HepG2 (cell line): ENCODE data around the gene NUTF2. TPM values are rescaled to one million over a fixed set of nuclear protein-coding genes. Genes with fewer than 3 reads are reported as not detected.
A peak's percentile ranks its signal among the peaks of the same experiment; 100 is the strongest.

ENCODE experiments used
- ATAC-seq: fragments of 200-7000 bp; cut with Tn5 transposase; 3 replicates; pipeline ENCODE4 v1.9.1; 2020; ENCODE audit warnings: mild to moderate bottlenecking, moderate library complexity
- BruUV-seq: library from RNA; stranded (reverse); fragments of 400-500 nt; replicated peaks from 2 replicates; lab custom pipeline; 2021; lab: Mats Ljungman, UMichigan
- CTCF ChIA-PET: fragments of 300-600 bp; formaldehyde crosslinking; extraction: SDS; loops from one replicate; lab custom pipeline; 2021; ENCODE audit warnings: low total read pairs, inconsistent platforms, low intra/inter-chr PET ratio; lab: Yijun Ruan, JAX
- POLR2A ChIA-PET: fragments of 350-600 bp; sonication (Branson Sonifier 250); formaldehyde crosslinking; loops from one replicate; lab custom pipeline; 2020; ENCODE audit warnings: antibody characterized with exemption, inconsistent platforms; lab: Yijun Ruan, JAX
- DNase-seq: peaks from one replicate; pipeline ENCODE4 v3.0.0-alpha.2; 2015; ENCODE audit warnings: low spot score
- FAIRE-seq: peaks from 3 replicates; lab custom pipeline; 2011; peaks lifted over from hg19 to GRCh38; lab: Jason Lieb, UNC
- H2AFZ ChIP-seq: one replicate; pipeline ENCODE4 v1.6.1; 2011; ENCODE audit warnings: low read length, inconsistent platforms
- H3K27ac ChIP-seq: fragments of 300-600 bp; 3 replicates; pipeline ENCODE4 v1.8.0; 2011; ENCODE audit warnings: mixed run types, mild to moderate bottlenecking, mixed read lengths, low read length, inconsistent platforms; ENCODE audit not compliant: insufficient read depth; ENCODE audit errors: extremely low read length
- H3K27me3 ChIP-seq, 2 experiments: fragments of 200-600 bp in 1 of 2; 2 replicates in 1 of 2; 3 replicates in 1 of 2; pipeline versions ENCODE4 v1.6.0 to v1.8.0; 2011; ENCODE audit warnings: low read length in 2 of 2, mild to moderate bottlenecking in 2 of 2, moderate library complexity in 2 of 2, inconsistent platforms in 1 of 2; ENCODE audit not compliant: insufficient read depth in 2 of 2, control insufficient read depth in 1 of 2
- H3K36me3 ChIP-seq, 2 experiments: fragments of 200-600 bp in 1 of 2; replicated peaks in 1 of 2; 2 replicates in 1 of 2; 3 replicates in 1 of 2; pipeline versions ENCODE4 v1.5.1 to v1.8.0; 2011; ENCODE audit warnings: low read length in 2 of 2, inconsistent platforms in 1 of 2; ENCODE audit not compliant: insufficient read depth in 2 of 2, control insufficient read depth in 1 of 2
- H3K4me1 ChIP-seq: 2 replicates; pipeline ENCODE4 v1.5.1; 2012; ENCODE audit warnings: low read length, inconsistent platforms; ENCODE audit not compliant: insufficient read depth
- H3K4me2 ChIP-seq: 2 replicates; pipeline ENCODE4 v1.6.0; 2011; ENCODE audit warnings: low read depth, low read length, inconsistent platforms
- H3K4me3 ChIP-seq, 3 experiments: fragments of 200-600 bp in 1 of 3; sonication (generic), shearing (Covaris generic) in 1 of 3; replicated peaks in 1 of 3; 2 replicates each; pipeline ENCODE4 v1.5.1; 2011 to 2016; ENCODE audit warnings: low read length in 3 of 3, inconsistent platforms in 2 of 3, low read depth in 2 of 3, mild to moderate bottlenecking in 2 of 3, control low read depth in 1 of 3, mixed read lengths in 1 of 3; ENCODE audit not compliant: insufficient read depth in 1 of 3
- H3K79me2 ChIP-seq: one replicate; pipeline ENCODE4 v1.6.1; 2011; ENCODE audit warnings: low read length, inconsistent platforms; ENCODE audit not compliant: insufficient read depth
- H3K9ac ChIP-seq: 2 replicates; pipeline ENCODE4 v1.6.0; 2011; ENCODE audit warnings: mild to moderate bottlenecking, low read depth, low read length, inconsistent platforms; ENCODE audit not compliant: insufficient read depth
- H3K9me3 ChIP-seq: 2 replicates; pipeline ENCODE4 v1.5.1; 2012; ENCODE audit warnings: mild to moderate bottlenecking, low read length
- H4K20me1 ChIP-seq: 2 replicates; pipeline ENCODE4 v1.6.0; 2011; ENCODE audit warnings: inconsistent platforms, mild to moderate bottlenecking, low read length, moderate library complexity; ENCODE audit not compliant: insufficient read depth
- GATA4 ChIP-seq: sonication (generic); IDR thresholded peaks from 2 replicates; pipeline ENCODE4 v1.6.1; 2016; ENCODE audit warnings: antibody characterized with exemption, low read depth, borderline replicate concordance
- HMGA1 ChIP-seq: sonication (generic); formaldehyde crosslinking; conservative IDR thresholded peaks from 2 replicates; pipeline ENCODE4 v1.4.0; 2020; ENCODE audit warnings: missing genetic modification reagents
- HOXA9 ChIP-seq: sonication (generic); formaldehyde crosslinking; IDR thresholded peaks from 2 replicates; pipeline ENCODE4 v1.8.1; 2022; ENCODE audit warnings: missing genetic modification reagents, mild to moderate bottlenecking, moderate library complexity, borderline replicate concordance
- KDM5A ChIP-seq: fragments of 200-600 bp; sonication (generic); IDR thresholded peaks from 2 replicates; pipeline ENCODE4 v1.7.0; 2018; ENCODE audit warnings: antibody characterized with exemption, mild to moderate bottlenecking, low read length, borderline replicate concordance
- NFE2 ChIP-seq: sonication (generic); formaldehyde crosslinking; IDR thresholded peaks from 2 replicates; pipeline ENCODE4 v1.4.0; 2020; ENCODE audit warnings: missing genetic modification reagents
- SMARCC2 ChIP-seq: fragments of 450-650 bp; IDR thresholded peaks from 2 replicates; pipeline ENCODE4 v1.6.1; 2017; ENCODE audit warnings: antibody characterized with exemption, mild to moderate bottlenecking
- SRY ChIP-seq: sonication (generic); formaldehyde crosslinking; IDR thresholded peaks from 2 replicates; pipeline ENCODE4 v1.8.0; 2022; ENCODE audit warnings: mild to moderate bottlenecking, missing genetic modification reagents
- TAF1 ChIP-seq: sonication (generic); formaldehyde crosslinking; IDR thresholded peaks from 2 replicates; pipeline ENCODE4 v1.4.0; 2020; ENCODE audit warnings: missing genetic modification reagents
- YY1 ChIP-seq: IDR thresholded peaks from 2 replicates; pipeline ENCODE4 v1.6.1; 2011; ENCODE audit warnings: low read length, low read depth, moderate library complexity, mild to moderate bottlenecking; ENCODE audit not compliant: insufficient read depth, insufficient replicate concordance
- ZNF12 ChIP-seq: sonication (generic); formaldehyde crosslinking; IDR thresholded peaks from 2 replicates; pipeline ENCODE4 v1.5.0; 2020; ENCODE audit warnings: missing genetic modification reagents
- ZNF451 ChIP-seq: sonication (generic); formaldehyde crosslinking; IDR thresholded peaks from 2 replicates; pipeline ENCODE4 v1.5.0; 2020; ENCODE audit warnings: mild to moderate bottlenecking, missing genetic modification reagents
- ZNF672 ChIP-seq: sonication (generic); formaldehyde crosslinking; IDR thresholded peaks from 2 replicates; pipeline ENCODE4 v1.8.1; 2022; ENCODE audit warnings: missing genetic modification reagents
- ZNF761 ChIP-seq: sonication (generic); formaldehyde crosslinking; conservative IDR thresholded peaks from 2 replicates; pipeline ENCODE4 v1.4.0; 2020; ENCODE audit warnings: mild to moderate bottlenecking, missing genetic modification reagents
- ZNF768 ChIP-seq: sonication (generic); formaldehyde crosslinking; IDR thresholded peaks from 2 replicates; pipeline ENCODE4 v1.4.0; 2020; ENCODE audit warnings: missing genetic modification reagents
- ZNF781 ChIP-seq: sonication (generic); formaldehyde crosslinking; IDR thresholded peaks from 2 replicates; pipeline ENCODE4 v1.5.1; 2020; ENCODE audit warnings: borderline replicate concordance, mild to moderate bottlenecking, missing genetic modification reagents; ENCODE audit errors: not compliant biosample characterization
- ZSCAN29 ChIP-seq: sonication (generic); formaldehyde crosslinking; conservative IDR thresholded peaks from 2 replicates; pipeline ENCODE4 v1.4.0; 2020; ENCODE audit warnings: mild to moderate bottlenecking, missing genetic modification reagents
- ZSCAN9 ChIP-seq: IDR thresholded peaks from 2 replicates; pipeline ENCODE4 v1.6.1; 2016; ENCODE audit warnings: borderline replicate concordance
- WGBS: methylation state at CpG from one replicate; pipeline ENCODE4 v1.1.6; 2017; ENCODE audit warnings: low lambda C conversion rate; 5-methylcytosine and 5-hydroxymethylcytosine counted together
- in situ Hi-C: cut with HindIII; loops from 2 replicates; pipeline ENCODE4 v1.10.0; 2017; ENCODE audit warnings: low pct_unique_long_range_greater_than_20kb; ENCODE audit not compliant: extremely low pct_ligation_motif_present
- intact Hi-C: fragments of 100-400 bp; cut with micrococcal nuclease; formaldehyde crosslinking; loops from one replicate; pipeline ENCODE4 v1.10.0; 2022; ENCODE audit not compliant: unreplicated experiment
- polyA plus RNA-seq, 8 experiments: library from polyadenylated mRNA; depleted of rRNA in 3 of 8; stranded (reverse) in 7 of 8; unstranded in 1 of 8; fragments of >200 nt; fragmentation: Illumina TruSeq in 4 of 8; extraction: Trizol in 4 of 8; gene quantifications; 2 replicates each; pipeline versions ENCODE4 v1.2.1 to v1.2.3, GENCODE V29; 2011 to 2016; ENCODE audit warnings: low read depth in 4 of 8, missing spikeins in 1 of 8, mixed read lengths in 1 of 8; ENCODE audit not compliant: insufficient read depth in 1 of 8
- total RNA-seq, 5 experiments: library from RNA; depleted of rRNA; stranded (reverse); fragments of >200 nt; fragmentation: Illumina TruSeq; extraction: Trizol; gene quantifications; 2 replicates each; pipeline ENCODE4 v1.2.3, GENCODE V29; 2016; ENCODE audit warnings: low read depth in 1 of 5
- TF ChIP-seq, protein P1 (sequence below), 2 experiments: IDR thresholded peaks; 2 replicates each; pipeline ENCODE4 v1.6.1; 2011 to 2012; ENCODE audit warnings: low read length in 2 of 2, borderline replicate concordance in 1 of 2, low read depth in 1 of 2, mild to moderate bottlenecking in 1 of 2, moderate library complexity in 1 of 2
- TF ChIP-seq, protein P2 (sequence below): IDR thresholded peaks from 2 replicates; pipeline ENCODE4 v1.6.1; 2018; ENCODE audit warnings: missing genetic modification reagents, mild to moderate bottlenecking, missing compliant biosample characterization

The NUTF2 gene
- total and polyA plus RNA-seq, 2 of the 13 experiments (the other 11 are each of a cell fraction or from before 2014, with no cell fraction given) = 168 to 214 TPM

DNA sequence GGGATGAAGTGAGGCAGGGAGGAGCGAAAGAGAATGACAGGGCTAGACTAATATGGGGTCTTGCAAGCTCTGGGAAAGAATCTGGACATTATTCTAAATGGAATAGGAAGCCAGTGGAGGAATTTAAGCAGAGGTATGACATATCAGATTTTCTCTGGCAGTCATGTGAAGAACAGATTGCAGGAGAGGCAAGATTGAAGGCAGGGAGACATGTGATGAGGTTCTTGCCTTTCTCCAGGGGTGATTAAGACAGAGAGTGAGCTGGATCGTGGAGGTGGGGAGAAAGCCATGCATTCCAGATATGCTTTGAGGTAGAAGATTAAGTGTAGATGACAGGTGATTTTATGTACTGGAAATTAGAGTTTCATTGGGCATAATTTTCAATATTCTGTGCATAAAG lies 8.9 kb upstream of the NUTF2 start (continued):
- TF ChIP-seq SRY (no peak), ZNF451 (CRISPR knock-in tag) (no peak)

DNA sequence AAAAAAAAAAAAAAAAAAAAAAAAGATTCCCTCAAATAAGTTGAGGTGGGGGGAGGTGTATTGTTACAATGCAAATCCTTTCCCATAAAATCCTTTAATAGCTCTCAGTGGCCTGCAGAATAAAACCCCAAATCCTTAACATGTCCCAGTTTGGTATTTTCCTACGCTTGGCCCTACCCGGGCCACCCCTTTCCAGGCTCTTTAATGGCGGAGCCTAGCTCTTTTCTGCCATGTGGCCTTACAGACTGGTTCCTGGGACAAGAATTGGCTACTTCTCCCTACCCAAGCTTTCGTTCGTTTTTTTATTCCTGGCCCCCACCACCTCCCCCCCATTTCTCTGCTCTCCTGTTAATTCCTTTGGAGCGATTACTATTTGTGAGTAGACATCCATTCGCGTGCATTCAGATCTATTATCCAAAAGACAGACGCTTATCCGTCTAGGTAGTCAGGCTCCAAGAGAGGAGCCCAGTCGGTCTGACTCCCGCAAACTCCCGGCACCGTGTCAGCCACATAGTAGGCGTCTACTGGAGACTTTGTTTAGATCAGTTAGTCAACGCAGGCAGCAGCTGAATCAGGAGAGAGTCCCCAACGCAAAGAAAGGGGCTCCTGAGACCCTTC lies 5.4 kb upstream of the NUTF2 start:
- no peaks in the 10 kb centered on the region for H3K36me3 ChIP-seq
- peak overlapping the region; percentile 92 for H3K27ac ChIP-seq
- peak overlapping the region; percentile 88 for H2AFZ ChIP-seq
- DNase-seq (no peak), ATAC-seq (peak; percentile 2), FAIRE-seq (no peak)
- H3K9ac ChIP-seq = peak overlapping the region; percentile 93
- CTCF ChIA-PET = interaction anchor here (1.0 to 2.6 kb wide), 5 partner anchors 24 to 173 kb away, joined by 3 to 28 read pairs (median 3); no protein-coding TSS in a partner anchor
- H3K79me2 ChIP-seq = peaks cover 33% of the 10 kb centered on the region
- 34% methylated on average over 17 of the region's 17 CpGs for WGBS
- peaks cover 53% of the 10 kb centered on the region for H3K4me1 ChIP-seq
- peak overlapping the region; percentile 89 for H3K4me2 ChIP-seq
- no peaks in the 10 kb centered on the region; a peak in 1 of 5 replicates for H3K27me3 ChIP-seq
- POLR2A ChIA-PET = interaction anchor here (0.8 kb wide), 1 partner anchor 181 kb away, joined by 3 read pairs; the partner anchor contains the start of gene ACD
- no peaks in the 10 kb centered on the region for H3K9me3 ChIP-seq
- peaks cover 16% of the 10 kb centered on the region for H4K20me1 ChIP-seq
- intact Hi-C loops = no loop called here
- in situ Hi-C loops = no loop called here
- H3K4me3 ChIP-seq = peak overlapping the region; percentile 80 to 97 (median 92)
- BruUV-seq = TSS peak; percentile 46
- TF ChIP-seq KDM5A (no peak), HMGA1 (no peak), SMARCC2 (0 out of 2 replicates have a peak, but pooled peaks have one; percentile 37), ZNF12 (CRISPR knock-in tag) (no peak), ZSCAN9 (CRISPR knock-in tag) (no peak), ZSCAN29 (no peak), NFE2 (no peak), ZNF672 (CRISPR knock-in tag) (no peak), HOXA9 (no peak), YY1 (peak; percentile 15), GATA4 (peak; percentile 38; the same call in 1 of the 2 replicates), ZNF761 (no peak), TAF1 (CRISPR knock-in tag) (no peak), ZNF781 (no peak), ZNF768 (CRISPR knock-in tag) (no peak)
- TF ChIP-seq, protein P1, sequence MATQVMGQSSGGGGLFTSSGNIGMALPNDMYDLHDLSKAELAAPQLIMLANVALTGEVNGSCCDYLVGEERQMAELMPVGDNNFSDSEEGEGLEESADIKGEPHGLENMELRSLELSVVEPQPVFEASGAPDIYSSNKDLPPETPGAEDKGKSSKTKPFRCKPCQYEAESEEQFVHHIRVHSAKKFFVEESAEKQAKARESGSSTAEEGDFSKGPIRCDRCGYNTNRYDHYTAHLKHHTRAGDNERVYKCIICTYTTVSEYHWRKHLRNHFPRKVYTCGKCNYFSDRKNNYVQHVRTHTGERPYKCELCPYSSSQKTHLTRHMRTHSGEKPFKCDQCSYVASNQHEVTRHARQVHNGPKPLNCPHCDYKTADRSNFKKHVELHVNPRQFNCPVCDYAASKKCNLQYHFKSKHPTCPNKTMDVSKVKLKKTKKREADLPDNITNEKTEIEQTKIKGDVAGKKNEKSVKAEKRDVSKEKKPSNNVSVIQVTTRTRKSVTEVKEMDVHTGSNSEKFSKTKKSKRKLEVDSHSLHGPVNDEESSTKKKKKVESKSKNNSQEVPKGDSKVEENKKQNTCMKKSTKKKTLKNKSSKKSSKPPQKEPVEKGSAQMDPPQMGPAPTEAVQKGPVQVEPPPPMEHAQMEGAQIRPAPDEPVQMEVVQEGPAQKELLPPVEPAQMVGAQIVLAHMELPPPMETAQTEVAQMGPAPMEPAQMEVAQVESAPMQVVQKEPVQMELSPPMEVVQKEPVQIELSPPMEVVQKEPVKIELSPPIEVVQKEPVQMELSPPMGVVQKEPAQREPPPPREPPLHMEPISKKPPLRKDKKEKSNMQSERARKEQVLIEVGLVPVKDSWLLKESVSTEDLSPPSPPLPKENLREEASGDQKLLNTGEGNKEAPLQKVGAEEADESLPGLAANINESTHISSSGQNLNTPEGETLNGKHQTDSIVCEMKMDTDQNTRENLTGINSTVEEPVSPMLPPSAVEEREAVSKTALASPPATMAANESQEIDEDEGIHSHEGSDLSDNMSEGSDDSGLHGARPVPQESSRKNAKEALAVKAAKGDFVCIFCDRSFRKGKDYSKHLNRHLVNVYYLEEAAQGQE (IDR thresholded peaks at IDR 0.05; ENCODE audit: borderline replicate concordance in 1 of 2, low read depth in 1 of 2, low read length in 2 of 2) = 0 out of 4 replicates have a peak, but pooled peaks of 1 of the 2 experiments have one; percentile 32
- TF ChIP-seq, protein P2, sequence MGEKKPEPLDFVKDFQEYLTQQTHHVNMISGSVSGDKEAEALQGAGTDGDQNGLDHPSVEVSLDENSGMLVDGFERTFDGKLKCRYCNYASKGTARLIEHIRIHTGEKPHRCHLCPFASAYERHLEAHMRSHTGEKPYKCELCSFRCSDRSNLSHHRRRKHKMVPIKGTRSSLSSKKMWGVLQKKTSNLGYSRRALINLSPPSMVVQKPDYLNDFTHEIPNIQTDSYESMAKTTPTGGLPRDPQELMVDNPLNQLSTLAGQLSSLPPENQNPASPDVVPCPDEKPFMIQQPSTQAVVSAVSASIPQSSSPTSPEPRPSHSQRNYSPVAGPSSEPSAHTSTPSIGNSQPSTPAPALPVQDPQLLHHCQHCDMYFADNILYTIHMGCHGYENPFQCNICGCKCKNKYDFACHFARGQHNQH (CRISPR knock-in tag) = no peak; the same call in 1 of the 2 replicates
